Caco-2 (cell line): ENCODE measurements around the gene APOBR. TPM values are rescaled to one million over a fixed set of nuclear protein-coding genes. Genes with fewer than 3 reads are reported as not detected.

Source experiments
- BruUV-seq: library from RNA; stranded (reverse); fragments of 400-500 nt; replicated peaks from 2 replicates; lab custom pipeline; 2021; lab: Mats Ljungman, UMichigan
- CTCF ChIA-PET: fragments of 300-600 bp; sonication (Branson Sonifier 250); formaldehyde crosslinking; loops from one replicate; lab custom pipeline; 2022; ENCODE audit warnings: antibody characterized with exemption; lab: Charles Lee
- POLR2A ChIA-PET: fragments of 300-600 bp; sonication (Branson Sonifier 250); formaldehyde crosslinking; loops from one replicate; lab custom pipeline; 2022; ENCODE audit warnings: antibody characterized with exemption; lab: Charles Lee
- DNase-seq, 2 experiments: peaks; one replicate each; pipeline versions ENCODE4 v3.0.0 to v3.0.0-alpha.2; 2020 to 2022
- H3K27me3 ChIP-seq: replicated peaks from 2 replicates; pipeline ENCODE4 v1.6.0; 2011; ENCODE audit warnings: low read length; ENCODE audit not compliant: control insufficient read depth, insufficient read depth
- H3K36me3 ChIP-seq: 2 replicates; pipeline ENCODE4 v1.5.1; 2011; ENCODE audit warnings: low read length; ENCODE audit not compliant: control insufficient read depth, insufficient read depth
- H3K4me1 ChIP-seq: fragments of 250-450 bp; sonication (Bioruptor Pico); 2 replicates; pipeline ENCODE4 v1.5.1; 2020; ENCODE audit warnings: mild to moderate bottlenecking
- H3K4me3 ChIP-seq: 2 replicates; pipeline ENCODE4 v1.5.1; 2011; ENCODE audit warnings: low read depth, mild to moderate bottlenecking, control low read depth, low read length
- H3K9me3 ChIP-seq: fragments of 250-450 bp; sonication (Bioruptor Pico); 2 replicates; pipeline ENCODE4 v1.5.1; 2020; ENCODE audit warnings: mild to moderate bottlenecking, moderate library complexity
- H3K27ac Mint-ChIP-seq: one replicate; pipeline ENCODE4 v1.8.0; 2022; ENCODE audit warnings: mixed read lengths; ENCODE audit not compliant: unreplicated experiment
- H3K27me3 Mint-ChIP-seq: one replicate; pipeline ENCODE4 v1.8.0; 2022; ENCODE audit warnings: mixed read lengths; ENCODE audit not compliant: insufficient read depth, unreplicated experiment
- H3K36me3 Mint-ChIP-seq: one replicate; pipeline ENCODE4 v1.8.0; 2022; ENCODE audit warnings: mild to moderate bottlenecking, mixed read lengths; ENCODE audit not compliant: insufficient read depth, unreplicated experiment
- H3K4me1 Mint-ChIP-seq: one replicate; pipeline ENCODE4 v1.8.0; 2022; ENCODE audit warnings: low read depth, mixed read lengths; ENCODE audit not compliant: unreplicated experiment
- H3K4me3 Mint-ChIP-seq: one replicate; pipeline ENCODE4 v1.8.0; 2022; ENCODE audit warnings: mild to moderate bottlenecking, moderate library complexity, mixed read lengths; ENCODE audit not compliant: unreplicated experiment
- H3K9me3 Mint-ChIP-seq: one replicate; pipeline ENCODE4 v1.8.0; 2022; ENCODE audit warnings: mixed read lengths; ENCODE audit not compliant: unreplicated experiment
- intact Hi-C: fragments of 100-400 bp; cut with micrococcal nuclease; formaldehyde crosslinking; loops from one replicate; pipeline ENCODE4 v1.10.0; 2022; ENCODE audit not compliant: unreplicated experiment
- total RNA-seq: library from RNA; stranded (reverse); gene quantifications from 2 replicates; pipeline ENCODE4 v1.2.3, GENCODE V29; 2022
- TF ChIP-seq, protein P1 (sequence below), 2 experiments: fragments of 200-600 bp in 1 of 2; IDR thresholded peaks; 1 replicate in 1 of 2; 2 replicates in 1 of 2; pipeline versions ENCODE4 v1.5.1 to v1.8.0; 2011 to 2022; ENCODE audit warnings: antibody characterized with exemption in 1 of 2, control low read depth in 1 of 2, inconsistent platforms in 1 of 2, low read depth in 1 of 2, low read length in 1 of 2, mild to moderate bottlenecking in 1 of 2, moderate library complexity in 1 of 2; ENCODE audit not compliant: insufficient read depth in 1 of 2, severe bottlenecking in 1 of 2, unreplicated experiment in 1 of 2

APOBR gene
- total RNA-seq, 1 experiment from 2014 or later, result 0.61 TPM

DNA sequence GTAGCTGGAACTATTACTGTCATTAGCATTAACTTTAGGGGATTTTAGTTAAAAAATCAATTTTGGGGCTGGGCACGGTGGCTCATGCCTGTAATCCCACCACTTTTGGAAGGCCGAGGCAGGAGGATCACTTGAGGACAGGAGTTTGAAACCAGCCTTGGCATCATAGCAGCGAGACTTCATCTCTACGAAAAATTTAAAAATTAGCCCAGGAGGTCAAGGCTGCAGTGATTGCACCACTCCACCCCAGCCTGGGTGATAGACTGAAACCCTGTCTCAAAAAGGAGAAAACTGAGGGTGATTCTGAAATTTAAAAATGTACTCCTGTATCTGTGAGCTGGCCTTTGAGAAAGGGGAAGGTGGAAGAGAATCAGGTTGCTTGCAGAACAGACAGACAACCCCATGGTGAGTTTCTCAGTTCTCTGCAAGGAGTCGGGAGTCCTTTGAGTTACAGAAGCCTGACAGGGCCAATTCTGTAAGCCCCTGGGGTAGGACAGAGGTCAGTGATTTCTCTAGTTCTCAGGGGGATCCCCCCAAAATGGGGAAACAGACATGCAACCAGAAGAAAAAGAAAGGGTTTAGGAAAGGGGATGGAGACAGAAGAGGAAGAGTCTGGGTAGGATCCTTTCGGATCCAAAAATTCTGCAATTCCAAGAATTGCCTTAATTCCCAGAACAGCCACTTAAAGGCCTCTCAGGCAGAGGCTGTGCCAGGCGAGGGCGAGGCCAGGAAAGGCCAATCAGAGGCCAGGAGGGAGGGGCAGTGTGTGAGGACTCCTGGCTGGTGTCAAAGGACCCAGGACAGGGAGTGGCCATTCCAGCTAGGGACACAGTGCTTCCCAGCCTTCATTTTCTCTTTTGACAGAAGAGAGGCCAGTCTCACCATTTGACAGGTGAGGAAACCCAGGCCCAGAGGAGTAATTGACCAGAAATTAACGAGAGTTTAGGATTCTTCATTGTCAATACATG lies 37.6 kb downstream of the APOBR start:
- DNase-seq, result peak; percentile 73 to 82
- BruUV-seq, result no TSS peak
- TF ChIP-seq, protein P1, sequence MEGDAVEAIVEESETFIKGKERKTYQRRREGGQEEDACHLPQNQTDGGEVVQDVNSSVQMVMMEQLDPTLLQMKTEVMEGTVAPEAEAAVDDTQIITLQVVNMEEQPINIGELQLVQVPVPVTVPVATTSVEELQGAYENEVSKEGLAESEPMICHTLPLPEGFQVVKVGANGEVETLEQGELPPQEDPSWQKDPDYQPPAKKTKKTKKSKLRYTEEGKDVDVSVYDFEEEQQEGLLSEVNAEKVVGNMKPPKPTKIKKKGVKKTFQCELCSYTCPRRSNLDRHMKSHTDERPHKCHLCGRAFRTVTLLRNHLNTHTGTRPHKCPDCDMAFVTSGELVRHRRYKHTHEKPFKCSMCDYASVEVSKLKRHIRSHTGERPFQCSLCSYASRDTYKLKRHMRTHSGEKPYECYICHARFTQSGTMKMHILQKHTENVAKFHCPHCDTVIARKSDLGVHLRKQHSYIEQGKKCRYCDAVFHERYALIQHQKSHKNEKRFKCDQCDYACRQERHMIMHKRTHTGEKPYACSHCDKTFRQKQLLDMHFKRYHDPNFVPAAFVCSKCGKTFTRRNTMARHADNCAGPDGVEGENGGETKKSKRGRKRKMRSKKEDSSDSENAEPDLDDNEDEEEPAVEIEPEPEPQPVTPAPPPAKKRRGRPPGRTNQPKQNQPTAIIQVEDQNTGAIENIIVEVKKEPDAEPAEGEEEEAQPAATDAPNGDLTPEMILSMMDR (IDR thresholded peaks at IDR 0.05; ENCODE audit: insufficient read depth in 1 of 2, low read depth in 1 of 2, low read length in 1 of 2, severe bottlenecking in 1 of 2, unreplicated experiment in 1 of 2), result no peak
- peaks cover 40% of the 10 kb centered on the region for H3K4me1 ChIP-seq
- H3K27me3 Mint-ChIP-seq, result no peaks in the 10 kb centered on the region
- no peak overlapping the region for H3K4me3 Mint-ChIP-seq
- intact Hi-C loops, result no loop called here
- H3K9me3 ChIP-seq, result no peaks in the 10 kb centered on the region
- ChIA-PET POLR2A (no interaction called here), CTCF (no interaction called here)
- no peaks in the 10 kb centered on the region for H3K36me3 Mint-ChIP-seq
- H3K9me3 Mint-ChIP-seq, result peaks cover 6% of the 10 kb centered on the region
- H3K4me1 Mint-ChIP-seq, result peaks cover 8% of the 10 kb centered on the region
- H3K36me3 ChIP-seq, result no peaks in the 10 kb centered on the region
- H3K4me3 ChIP-seq, result no peak overlapping the region
- H3K27ac Mint-ChIP-seq, result peak overlapping the region; percentile 71
- H3K27me3 ChIP-seq, result no peaks in the 10 kb centered on the region

DNA sequence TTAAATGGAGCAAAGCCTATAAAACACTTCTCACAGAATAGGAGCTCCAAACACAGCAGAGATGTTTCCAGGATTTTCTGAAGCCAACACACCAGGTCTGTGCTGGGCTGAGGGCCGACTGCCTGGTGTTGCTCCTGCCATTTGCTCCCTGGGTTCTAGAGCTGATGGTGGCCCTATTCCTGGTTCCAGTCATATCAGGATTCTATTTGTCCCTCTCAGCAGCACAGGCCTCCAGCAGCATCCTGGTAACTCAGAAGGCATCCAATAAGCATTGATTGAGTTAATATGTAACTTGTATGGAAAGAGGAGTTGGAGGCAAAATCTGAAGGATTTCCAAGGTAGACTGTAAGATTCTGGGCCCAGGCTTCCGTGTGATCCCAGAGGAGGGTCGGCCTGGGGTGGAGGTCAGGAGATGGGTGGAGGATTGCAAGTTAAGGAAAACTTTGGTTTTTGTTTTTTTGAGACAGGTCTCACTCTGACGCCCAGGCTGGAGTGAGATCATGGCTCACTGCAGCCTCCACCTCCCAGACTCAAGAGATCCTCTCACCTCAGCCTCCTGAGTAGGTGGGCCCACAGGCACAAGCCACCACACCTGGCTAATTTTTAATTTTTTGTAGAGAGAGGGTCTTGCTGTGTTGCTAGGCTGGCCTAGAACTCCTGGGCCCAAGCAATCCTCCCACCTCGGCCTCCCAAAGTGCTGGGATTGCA lies 38.7 kb downstream of the APOBR start:
- CTCF ChIA-PET, result no interaction called here
- no peak for DNase-seq
- Histone ChIP-seq H3K9me3 (no peaks in the 10 kb centered on the region), H3K27me3 (no peaks in the 10 kb centered on the region), H3K36me3 (no peaks in the 10 kb centered on the region), H3K4me1 (peaks cover 31% of the 10 kb centered on the region), H3K4me3 (no peak overlapping the region)
- POLR2A ChIA-PET, result no interaction called here
- Mint-ChIP-seq H3K9me3 (peaks cover 6% of the 10 kb centered on the region), H3K4me1 (peaks cover 14% of the 10 kb centered on the region), H3K27me3 (no peaks in the 10 kb centered on the region), H3K4me3 (no peak overlapping the region), H3K36me3 (peaks cover 5% of the 10 kb centered on the region), H3K27ac (no peak overlapping the region)
- TF ChIP-seq, protein P1 (IDR thresholded peaks at IDR 0.05; ENCODE audit: insufficient read depth in 1 of 2, low read depth in 1 of 2, low read length in 1 of 2, severe bottlenecking in 1 of 2, unreplicated experiment in 1 of 2), result no peak
- TSS peak; percentile 67 for BruUV-seq
- intact Hi-C loops, result no loop called here

DNA sequence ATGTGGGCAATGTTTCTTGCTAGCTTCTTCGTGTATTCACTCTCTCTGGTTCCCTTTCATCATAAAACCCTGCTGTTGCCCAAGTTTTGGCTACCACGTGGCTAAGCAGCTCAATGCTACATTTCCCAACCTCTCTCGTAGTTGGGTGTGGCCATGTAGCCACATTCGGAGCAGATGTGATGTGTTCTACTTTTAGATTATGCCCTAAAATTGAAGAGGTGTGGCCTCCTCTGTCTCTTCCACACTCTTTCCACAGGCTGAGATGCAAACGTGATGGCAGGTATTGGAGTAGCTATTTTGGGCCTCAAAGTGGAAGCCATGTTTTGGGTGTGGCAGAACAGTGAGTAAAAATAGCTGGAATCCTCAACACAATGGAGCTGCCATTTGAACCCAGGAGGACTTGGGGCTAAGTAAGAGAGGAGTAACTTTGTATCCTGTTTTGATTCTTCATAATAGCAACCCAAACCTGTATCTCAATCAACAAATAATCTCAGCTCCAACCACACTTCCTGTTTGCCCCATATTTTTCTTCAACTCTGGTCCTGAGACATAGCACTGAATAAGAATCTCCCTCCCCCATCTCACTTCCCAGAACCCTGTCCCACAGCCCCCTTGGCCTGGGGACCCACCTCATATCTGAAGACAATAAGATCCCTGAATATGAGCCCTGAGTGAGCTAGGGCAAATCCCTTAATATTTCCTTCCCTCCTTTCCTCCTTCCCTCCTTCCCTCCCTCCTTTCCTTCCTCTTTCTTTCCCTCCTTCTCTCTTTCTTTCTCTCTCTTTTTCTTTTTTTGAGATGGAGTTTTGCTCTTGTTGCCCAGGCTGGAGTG lies 40.3 kb downstream of the APOBR start:
- intact Hi-C loops, result no loop called here
- peaks cover 6% of the 10 kb centered on the region for H3K9me3 Mint-ChIP-seq
- no peak overlapping the region for H3K4me3 Mint-ChIP-seq

More for the DNA sequence above, 40.3 kb downstream of the APOBR start:
- TF ChIP-seq, protein P1 (IDR thresholded peaks at IDR 0.05; ENCODE audit: insufficient read depth in 1 of 2, low read depth in 1 of 2, low read length in 1 of 2, severe bottlenecking in 1 of 2, unreplicated experiment in 1 of 2), result no peak
- CTCF ChIA-PET, result no interaction called here
- Mint-ChIP-seq H3K27ac (no peak overlapping the region), H3K27me3 (no peaks in the 10 kb centered on the region), H3K4me1 (peaks cover 20% of the 10 kb centered on the region), H3K36me3 (peaks cover 6% of the 10 kb centered on the region)
- BruUV-seq, result no TSS peak
- no peak for DNase-seq
- Histone ChIP-seq H3K9me3 (no peaks in the 10 kb centered on the region), H3K27me3 (no peaks in the 10 kb centered on the region), H3K36me3 (no peaks in the 10 kb centered on the region), H3K4me3 (no peak overlapping the region), H3K4me1 (peaks cover 17% of the 10 kb centered on the region)
- POLR2A ChIA-PET, result interaction anchor here (1.1 kb wide), 1 partner anchor 9 kb away, joined by 3 read pairs; no protein-coding TSS in a partner anchor
